K562 (cell line): ENCODE results near the gene ZSCAN5C. TPM values are rescaled to one million over a fixed set of nuclear protein-coding genes. Genes with fewer than 3 reads are reported as not detected.
A peak's percentile ranks its signal among the peaks of the same experiment; 100 is the strongest.

ENCODE experiments used
- NFRKB ChIP-seq: fragments of 450-650 bp; IDR thresholded peaks from 2 replicates; pipeline ENCODE4 v1.6.1; 2016; ENCODE audit warnings: low read depth
- STAG1 ChIP-seq: sonication (generic); formaldehyde crosslinking; IDR thresholded peaks from 2 replicates; pipeline ENCODE4 v1.5.0; 2020; ENCODE audit warnings: missing genetic modification reagents, borderline replicate concordance
- ZKSCAN8 ChIP-seq: fragments of 200-800 bp; sonication (Bioruptor generic); IDR thresholded peaks from 2 replicates; pipeline ENCODE4 v1.6.1; 2016; ENCODE audit warnings: missing genetic modification characterization, missing compliant biosample characterization
- ZNF324 ChIP-seq: fragments of 250-450 bp; sonication (Bioruptor Pico); IDR thresholded peaks from 2 replicates; pipeline ENCODE4 v1.4.0; 2020; ENCODE audit warnings: mild to moderate bottlenecking
- ZNF766 ChIP-seq: fragments of 200-800 bp; sonication (Bioruptor generic); conservative IDR thresholded peaks from 2 replicates; pipeline ENCODE4 v1.6.1; 2016; ENCODE audit warnings: missing genetic modification characterization, missing compliant biosample characterization
- polyA plus RNA-seq, 8 experiments: library from polyadenylated mRNA; depleted of rRNA in 4 of 8; stranded (reverse) in 5 of 8; unstranded in 3 of 8; fragments of >200 nt; fragmentation: Nextera tagmentation in 2 of 8; fragmentation: Illumina TruSeq in 1 of 8; extraction: Ambion mirVana in 2 of 8; extraction: Trizol in 1 of 8; gene quantifications; 2 replicates each; pipeline versions ENCODE4 v1.2.1 to v1.2.3, GENCODE V29; 2011 to 2014; ENCODE audit warnings: inconsistent platforms in 1 of 8, missing spikeins in 1 of 8
- total RNA-seq, 7 experiments: library from RNA; depleted of rRNA in 6 of 7; stranded (reverse); fragments of >200 nt in 6 of 7; fragmentation: Illumina TruSeq in 2 of 7; extraction: Trizol in 2 of 7; gene quantifications; 2 replicates each; pipeline versions ENCODE4 v1.2.1 to v1.2.3, GENCODE V29; 2011 to 2021; ENCODE audit warnings: low replicate concordance in 1 of 7
- TF ChIP-seq, protein P1 (sequence below): fragments of 250-450 bp; sonication (Bioruptor Pico); IDR thresholded peaks from 2 replicates; pipeline ENCODE4 v1.5.0; 2021; ENCODE audit warnings: mild to moderate bottlenecking, moderate library complexity
- TF ChIP-seq, protein P2 (sequence below): fragments of 250-450 bp; sonication (Bioruptor Pico); IDR thresholded peaks from 2 replicates; pipeline ENCODE4 v1.5.1; 2021; ENCODE audit warnings: mild to moderate bottlenecking
- TF ChIP-seq, protein P3 (sequence below): sonication (generic); formaldehyde crosslinking; IDR thresholded peaks from 2 replicates; pipeline ENCODE4 v1.8.1; 2023; ENCODE audit warnings: mild to moderate bottlenecking, missing genetic modification reagents
- TF ChIP-seq, protein P4 (sequence below): IDR thresholded peaks from 3 replicates; pipeline ENCODE4 v1.6.1; 2011; ENCODE audit warnings: borderline replicate concordance, mild to moderate bottlenecking, moderate library complexity; ENCODE audit not compliant: insufficient read length; ENCODE audit errors: extremely low read depth
- TF ChIP-seq, protein P5 (sequence below), 2 experiments: fragments of 450-650 bp; IDR thresholded peaks; 2 replicates each; pipeline ENCODE4 v1.6.1; 2018; ENCODE audit warnings: mild to moderate bottlenecking in 2 of 2, low read depth in 1 of 2; ENCODE audit not compliant: partially characterized antibody in 2 of 2

The ZSCAN5C gene
- total and polyA plus RNA-seq, 9 of the 15 experiments (the other 6 are each of a cell fraction or from before 2014, with no cell fraction given): 0.07 TPM; not detected in 8

DNA sequence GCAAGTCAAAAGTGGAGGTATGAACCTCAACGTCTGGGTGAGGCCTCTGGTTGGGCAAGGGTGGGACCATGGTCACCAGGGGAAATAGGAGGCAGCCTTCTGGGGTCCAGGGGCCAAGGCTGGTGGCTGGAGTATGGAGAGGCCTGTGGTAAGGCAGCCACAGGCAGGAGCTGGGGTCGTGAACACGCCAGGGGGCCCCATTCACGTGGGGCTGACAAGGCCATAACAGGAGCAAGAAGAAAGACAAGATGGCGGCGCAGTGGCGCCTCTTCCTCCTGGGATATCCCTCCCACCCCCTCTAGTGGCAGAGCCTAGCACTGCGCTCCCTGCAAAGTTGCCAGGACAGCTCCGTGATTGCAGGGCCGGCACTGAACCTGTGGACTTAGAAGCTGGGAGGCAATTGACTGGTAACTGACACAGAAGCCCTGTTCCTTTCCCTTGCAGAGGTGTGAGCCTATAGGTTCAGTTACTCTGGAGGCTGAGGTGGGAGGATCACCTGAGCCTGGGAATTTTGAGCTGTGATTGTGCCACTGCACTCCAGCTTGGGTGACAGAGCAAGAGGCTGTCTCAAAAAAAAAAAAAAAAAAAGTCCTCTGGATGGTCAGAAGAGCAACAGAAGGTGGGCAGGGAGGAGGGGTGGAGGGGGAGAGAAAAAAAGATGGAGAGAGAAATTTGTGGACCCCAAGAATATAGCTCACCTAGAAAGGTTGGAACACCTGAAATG, 50.8 kb downstream of the ZSCAN5C start (continued):
- TF ChIP-seq, protein P1, sequence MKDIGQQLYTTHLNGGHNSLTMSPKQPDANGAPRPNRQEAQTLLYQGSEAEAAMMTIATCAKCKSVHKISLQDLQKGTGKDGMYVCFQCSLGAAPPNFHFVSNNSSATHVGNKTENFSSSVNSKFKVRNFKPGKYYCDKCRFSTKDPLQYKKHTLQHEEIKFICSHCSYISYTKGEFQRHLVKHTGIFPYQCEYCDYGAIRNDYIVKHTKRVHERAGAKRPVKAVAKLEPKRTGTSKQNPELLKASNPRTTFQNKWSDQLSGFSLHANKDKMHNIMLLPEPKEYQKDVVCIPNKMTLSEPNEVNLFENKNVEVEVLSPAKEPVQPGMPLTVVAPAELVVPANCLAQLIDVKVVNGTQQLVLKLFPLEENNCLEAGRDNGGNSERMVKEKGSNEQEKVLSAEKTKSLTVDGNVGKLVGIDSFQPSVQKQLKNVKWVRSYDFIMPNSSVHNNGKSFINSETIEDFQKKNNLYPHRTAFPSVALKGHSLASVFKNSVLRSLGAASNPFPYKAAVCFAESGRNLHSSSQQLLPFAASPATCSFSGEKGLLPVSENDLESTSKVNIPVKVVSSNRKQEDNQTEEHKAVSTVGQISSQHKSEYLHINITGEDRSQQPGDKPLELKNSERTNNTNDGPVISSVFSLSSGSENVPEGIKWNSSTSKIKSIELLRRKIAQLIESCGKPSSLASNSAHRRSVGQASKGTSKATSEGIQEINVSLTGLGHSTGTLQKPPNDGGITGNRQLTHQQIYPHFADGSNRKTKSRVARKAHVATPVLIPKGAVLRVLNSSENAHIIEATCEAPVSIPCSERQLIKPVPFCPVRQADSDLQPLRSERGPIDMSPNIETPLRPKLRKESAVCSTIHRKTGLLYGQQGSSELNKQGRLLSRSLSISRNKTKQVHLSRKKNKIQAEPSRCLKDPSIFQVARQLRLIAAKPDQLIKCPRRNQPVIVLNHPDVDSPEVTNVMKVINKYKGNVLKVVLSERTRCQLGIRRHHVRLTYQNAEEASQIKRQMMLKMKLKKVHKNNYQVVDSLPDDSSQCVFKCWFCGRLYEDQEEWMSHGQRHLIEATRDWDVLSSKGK (CRISPR knock-in tag): no peak
- peak; percentile 78; the same call in 1 of the 2 replicates for TF ChIP-seq NFRKB
- peak; percentile 74 for TF ChIP-seq ZKSCAN8 (CRISPR knock-in tag)
- TF ChIP-seq, protein P2, sequence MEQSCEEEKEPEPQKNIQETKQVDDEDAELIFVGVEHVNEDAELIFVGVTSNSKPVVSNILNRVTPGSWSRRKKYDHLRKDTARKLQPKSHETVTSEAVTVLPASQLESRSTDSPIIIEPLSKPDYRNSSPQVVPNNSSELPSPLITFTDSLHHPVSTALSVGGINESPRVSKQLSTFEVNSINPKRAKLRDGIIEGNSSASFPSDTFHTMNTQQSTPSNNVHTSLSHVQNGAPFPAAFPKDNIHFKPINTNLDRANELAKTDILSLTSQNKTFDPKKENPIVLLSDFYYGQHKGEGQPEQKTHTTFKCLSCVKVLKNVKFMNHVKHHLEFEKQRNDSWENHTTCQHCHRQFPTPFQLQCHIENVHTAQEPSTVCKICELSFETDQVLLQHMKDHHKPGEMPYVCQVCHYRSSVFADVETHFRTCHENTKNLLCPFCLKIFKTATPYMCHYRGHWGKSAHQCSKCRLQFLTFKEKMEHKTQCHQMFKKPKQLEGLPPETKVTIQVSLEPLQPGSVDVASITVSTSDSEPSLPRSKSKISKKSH: no peak
- TF ChIP-seq, protein P3, sequence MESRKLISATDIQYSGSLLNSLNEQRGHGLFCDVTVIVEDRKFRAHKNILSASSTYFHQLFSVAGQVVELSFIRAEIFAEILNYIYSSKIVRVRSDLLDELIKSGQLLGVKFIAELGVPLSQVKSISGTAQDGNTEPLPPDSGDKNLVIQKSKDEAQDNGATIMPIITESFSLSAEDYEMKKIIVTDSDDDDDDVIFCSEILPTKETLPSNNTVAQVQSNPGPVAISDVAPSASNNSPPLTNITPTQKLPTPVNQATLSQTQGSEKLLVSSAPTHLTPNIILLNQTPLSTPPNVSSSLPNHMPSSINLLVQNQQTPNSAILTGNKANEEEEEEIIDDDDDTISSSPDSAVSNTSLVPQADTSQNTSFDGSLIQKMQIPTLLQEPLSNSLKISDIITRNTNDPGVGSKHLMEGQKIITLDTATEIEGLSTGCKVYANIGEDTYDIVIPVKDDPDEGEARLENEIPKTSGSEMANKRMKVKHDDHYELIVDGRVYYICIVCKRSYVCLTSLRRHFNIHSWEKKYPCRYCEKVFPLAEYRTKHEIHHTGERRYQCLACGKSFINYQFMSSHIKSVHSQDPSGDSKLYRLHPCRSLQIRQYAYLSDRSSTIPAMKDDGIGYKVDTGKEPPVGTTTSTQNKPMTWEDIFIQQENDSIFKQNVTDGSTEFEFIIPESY (CRISPR knock-in tag): peak; percentile 95
- TF ChIP-seq, protein P4, sequence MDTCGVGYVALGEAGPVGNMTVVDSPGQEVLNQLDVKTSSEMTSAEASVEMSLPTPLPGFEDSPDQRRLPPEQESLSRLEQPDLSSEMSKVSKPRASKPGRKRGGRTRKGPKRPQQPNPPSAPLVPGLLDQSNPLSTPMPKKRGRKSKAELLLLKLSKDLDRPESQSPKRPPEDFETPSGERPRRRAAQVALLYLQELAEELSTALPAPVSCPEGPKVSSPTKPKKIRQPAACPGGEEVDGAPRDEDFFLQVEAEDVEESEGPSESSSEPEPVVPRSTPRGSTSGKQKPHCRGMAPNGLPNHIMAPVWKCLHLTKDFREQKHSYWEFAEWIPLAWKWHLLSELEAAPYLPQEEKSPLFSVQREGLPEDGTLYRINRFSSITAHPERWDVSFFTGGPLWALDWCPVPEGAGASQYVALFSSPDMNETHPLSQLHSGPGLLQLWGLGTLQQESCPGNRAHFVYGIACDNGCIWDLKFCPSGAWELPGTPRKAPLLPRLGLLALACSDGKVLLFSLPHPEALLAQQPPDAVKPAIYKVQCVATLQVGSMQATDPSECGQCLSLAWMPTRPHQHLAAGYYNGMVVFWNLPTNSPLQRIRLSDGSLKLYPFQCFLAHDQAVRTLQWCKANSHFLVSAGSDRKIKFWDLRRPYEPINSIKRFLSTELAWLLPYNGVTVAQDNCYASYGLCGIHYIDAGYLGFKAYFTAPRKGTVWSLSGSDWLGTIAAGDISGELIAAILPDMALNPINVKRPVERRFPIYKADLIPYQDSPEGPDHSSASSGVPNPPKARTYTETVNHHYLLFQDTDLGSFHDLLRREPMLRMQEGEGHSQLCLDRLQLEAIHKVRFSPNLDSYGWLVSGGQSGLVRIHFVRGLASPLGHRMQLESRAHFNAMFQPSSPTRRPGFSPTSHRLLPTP: no peak
- 0 out of 2 replicates have a peak, but pooled peaks have one; percentile 23 for TF ChIP-seq ZNF324 (CRISPR knock-in tag)
- TF ChIP-seq ZNF766: peak; percentile 69; the same call in 1 of the 2 replicates
- TF ChIP-seq, protein P5, sequence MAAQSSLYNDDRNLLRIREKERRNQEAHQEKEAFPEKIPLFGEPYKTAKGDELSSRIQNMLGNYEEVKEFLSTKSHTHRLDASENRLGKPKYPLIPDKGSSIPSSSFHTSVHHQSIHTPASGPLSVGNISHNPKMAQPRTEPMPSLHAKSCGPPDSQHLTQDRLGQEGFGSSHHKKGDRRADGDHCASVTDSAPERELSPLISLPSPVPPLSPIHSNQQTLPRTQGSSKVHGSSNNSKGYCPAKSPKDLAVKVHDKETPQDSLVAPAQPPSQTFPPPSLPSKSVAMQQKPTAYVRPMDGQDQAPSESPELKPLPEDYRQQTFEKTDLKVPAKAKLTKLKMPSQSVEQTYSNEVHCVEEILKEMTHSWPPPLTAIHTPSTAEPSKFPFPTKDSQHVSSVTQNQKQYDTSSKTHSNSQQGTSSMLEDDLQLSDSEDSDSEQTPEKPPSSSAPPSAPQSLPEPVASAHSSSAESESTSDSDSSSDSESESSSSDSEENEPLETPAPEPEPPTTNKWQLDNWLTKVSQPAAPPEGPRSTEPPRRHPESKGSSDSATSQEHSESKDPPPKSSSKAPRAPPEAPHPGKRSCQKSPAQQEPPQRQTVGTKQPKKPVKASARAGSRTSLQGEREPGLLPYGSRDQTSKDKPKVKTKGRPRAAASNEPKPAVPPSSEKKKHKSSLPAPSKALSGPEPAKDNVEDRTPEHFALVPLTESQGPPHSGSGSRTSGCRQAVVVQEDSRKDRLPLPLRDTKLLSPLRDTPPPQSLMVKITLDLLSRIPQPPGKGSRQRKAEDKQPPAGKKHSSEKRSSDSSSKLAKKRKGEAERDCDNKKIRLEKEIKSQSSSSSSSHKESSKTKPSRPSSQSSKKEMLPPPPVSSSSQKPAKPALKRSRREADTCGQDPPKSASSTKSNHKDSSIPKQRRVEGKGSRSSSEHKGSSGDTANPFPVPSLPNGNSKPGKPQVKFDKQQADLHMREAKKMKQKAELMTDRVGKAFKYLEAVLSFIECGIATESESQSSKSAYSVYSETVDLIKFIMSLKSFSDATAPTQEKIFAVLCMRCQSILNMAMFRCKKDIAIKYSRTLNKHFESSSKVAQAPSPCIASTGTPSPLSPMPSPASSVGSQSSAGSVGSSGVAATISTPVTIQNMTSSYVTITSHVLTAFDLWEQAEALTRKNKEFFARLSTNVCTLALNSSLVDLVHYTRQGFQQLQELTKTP (IDR thresholded peaks at IDR 0.05; ENCODE audit: low read depth in 1 of 2, partially characterized antibody in 2 of 2): no peak
- peak; percentile 82; the same call in 1 of the 2 replicates for TF ChIP-seq STAG1 (CRISPR knock-in tag)
